COLO668 (cell line): ENCODE measurements around the gene PACRG.

ENCODE experiments used
- DNase-seq: peaks from one replicate; lab custom pipeline; 2025; ENCODE audit not compliant: unreplicated experiment; lab: John Stamatoyannopoulos, UW

Gene PACRG

GRCh38 chr6:163166507-163166906 lies 438.7 kb downstream of the PACRG start:
- no peak for DNase-seq

- no peak for DNase-seq
Measured at GRCh38 chr6:163169521-163169920, 441.7 kb downstream of the PACRG start.

DNA sequence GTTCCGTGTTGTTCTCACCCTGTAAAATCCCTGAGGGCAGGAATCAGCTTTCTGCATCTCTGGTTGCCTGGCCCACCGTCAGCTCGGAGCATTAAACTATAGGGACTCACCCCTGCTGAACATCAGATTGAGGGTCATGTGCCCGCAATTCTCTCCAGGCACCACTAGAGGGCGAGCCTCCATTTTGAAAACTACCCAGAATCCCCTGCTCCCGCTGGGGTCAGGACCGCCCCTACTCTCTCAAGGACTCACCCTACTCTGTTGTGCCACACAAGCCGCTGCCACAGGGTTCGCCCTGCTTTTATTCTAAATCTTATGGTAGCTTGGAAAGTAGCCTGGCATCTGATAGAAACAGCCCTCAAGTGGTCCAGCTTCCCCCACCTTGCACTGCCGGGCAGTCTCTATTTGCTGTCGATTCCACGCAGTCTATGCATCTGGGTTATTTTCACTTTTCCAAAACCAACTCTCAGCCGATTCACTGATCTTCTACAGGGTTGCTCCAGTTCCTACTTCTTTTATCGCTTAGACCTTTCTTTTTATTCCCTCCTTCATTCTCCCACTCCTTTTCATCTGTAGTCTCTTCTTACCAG lies 442.6 kb downstream of the PACRG start:
- peak; percentile 0 for DNase-seq

DNA sequence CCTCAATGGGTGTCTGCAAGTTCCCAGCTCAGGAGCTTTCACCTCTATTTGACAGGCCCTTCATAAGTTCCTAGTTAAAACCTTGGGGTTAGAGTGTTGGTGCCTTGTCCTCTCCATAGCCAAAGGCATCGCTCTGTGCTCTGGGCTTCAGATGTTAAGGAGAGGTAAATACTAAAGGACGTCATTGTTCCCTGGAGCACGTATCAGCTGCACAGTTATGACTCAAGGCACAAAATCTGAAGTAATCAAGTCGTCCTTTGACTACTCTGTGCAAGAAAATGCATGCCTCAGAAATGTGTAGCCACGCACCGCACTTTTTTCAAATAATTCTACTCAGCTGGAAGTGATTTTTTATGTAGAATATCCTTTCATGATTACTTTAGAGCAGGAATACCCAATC lies 446.0 kb downstream of the PACRG start:
- DNase-seq: no peak

DNA sequence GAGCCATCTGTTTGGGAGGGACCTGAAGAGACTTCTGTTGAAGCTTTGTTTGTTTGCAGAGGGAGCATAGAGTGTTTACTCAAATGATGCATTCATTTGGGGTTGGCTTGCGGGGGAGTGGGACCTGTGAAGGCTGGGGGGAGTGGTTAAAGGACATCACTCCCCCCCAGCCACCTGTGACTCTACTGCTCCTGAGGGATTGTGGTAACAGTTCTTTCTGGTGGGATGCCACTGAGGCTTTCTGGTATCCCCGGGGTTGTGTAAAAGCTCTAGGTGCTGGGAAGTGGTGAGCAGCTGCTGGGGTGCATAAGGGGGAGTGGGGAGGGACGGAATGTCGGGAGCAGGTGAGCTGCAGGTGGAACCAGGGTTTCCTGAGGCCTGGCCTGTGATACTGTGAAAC lies 447.5 kb downstream of the PACRG start:
- DNase-seq: no peak

DNA sequence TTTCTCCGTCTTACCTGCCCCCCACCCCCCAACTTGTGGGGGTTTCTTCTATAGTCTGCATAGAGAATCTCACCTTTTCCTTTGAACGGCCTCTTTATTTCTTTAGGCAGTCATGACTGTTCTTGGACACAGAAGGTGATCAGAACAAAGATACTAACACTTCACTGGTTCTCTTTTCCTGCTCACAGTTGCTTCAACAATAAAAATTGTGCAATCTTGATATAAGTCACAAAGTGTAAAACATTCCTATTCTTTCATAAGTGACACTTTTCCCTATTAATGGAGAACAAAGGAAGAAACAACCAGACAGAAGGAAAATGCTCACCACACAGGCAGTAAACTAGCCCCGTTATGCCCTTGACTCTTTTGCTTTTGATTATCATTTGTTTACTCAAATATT lies 448.3 kb downstream of the PACRG start:
- DNase-seq: no peak

- DNase-seq: no peak
Measured at GRCh38 chr6:163177007-163177406, 449.2 kb downstream of the PACRG start.

DNA sequence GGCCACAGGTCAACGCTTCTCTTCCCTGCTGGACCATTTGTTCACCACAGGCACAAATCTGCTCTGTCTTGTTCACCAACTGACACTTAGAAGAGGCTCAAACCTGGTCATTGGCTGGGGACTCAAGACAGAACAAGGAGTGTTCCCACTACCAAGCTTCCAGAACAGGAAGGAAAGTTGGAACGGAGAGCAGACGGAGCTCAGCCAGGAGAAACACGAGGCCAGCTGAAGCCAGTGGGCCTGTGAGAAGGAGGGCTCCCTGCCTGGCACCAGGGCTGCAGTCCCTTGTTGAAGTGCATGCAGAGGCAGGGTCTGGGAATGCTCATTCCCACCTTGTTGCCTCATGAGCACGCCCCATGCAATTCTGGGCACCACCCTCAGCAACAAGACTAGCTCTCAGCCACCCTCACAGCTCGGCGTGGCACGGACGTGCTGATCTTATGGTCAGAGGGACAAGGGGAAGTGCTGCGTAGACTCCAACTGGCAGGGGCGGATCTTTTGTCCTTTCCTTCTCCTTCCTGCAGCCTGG lies 450.2 kb downstream of the PACRG start:
- no peak for DNase-seq

- DNase-seq: no peak
Measured at GRCh38 chr6:163179061-163179460, 451.3 kb downstream of the PACRG start.

GRCh38 chr6:163179721-163180120 lies 451.9 kb downstream of the PACRG start:
- no peak for DNase-seq

DNA sequence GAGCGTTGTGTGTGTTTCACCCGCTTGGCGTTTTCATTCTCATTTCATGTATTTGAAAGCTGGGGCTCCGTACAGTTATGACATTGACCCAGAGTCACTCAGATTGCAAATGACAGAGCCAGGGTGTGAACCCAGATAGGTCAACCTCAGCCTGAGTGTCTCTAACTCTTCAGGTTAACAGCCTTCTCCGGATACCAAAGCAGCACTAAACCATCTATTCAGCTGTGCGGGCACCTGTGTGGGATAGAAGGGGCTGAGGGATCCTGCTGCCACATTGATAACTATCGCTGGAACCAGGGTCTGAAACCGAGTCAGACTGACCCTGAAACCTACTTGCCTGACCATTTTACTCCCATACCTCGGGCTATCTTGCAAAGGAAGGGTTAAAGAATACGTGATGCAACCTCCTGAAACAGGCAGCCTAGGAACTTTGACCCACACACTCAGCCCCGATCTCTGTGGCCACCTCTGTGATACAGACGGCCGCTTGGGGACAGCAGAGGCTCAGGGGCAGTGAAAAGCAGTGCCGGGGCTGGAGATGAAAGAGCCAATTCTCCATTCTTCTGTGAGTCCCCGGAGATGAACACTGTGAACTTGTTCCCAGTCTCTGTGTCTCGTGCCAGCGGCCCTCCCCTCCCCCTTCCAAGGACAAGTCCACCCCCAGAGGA lies 453.2 kb downstream of the PACRG start:
- no peak for DNase-seq

- no peak for DNase-seq
Measured at GRCh38 chr6:163181666-163182180, 453.9 kb downstream of the PACRG start.

GRCh38 chr6:163182696-163183095 lies 454.9 kb downstream of the PACRG start:
- DNase-seq: no peak

DNA sequence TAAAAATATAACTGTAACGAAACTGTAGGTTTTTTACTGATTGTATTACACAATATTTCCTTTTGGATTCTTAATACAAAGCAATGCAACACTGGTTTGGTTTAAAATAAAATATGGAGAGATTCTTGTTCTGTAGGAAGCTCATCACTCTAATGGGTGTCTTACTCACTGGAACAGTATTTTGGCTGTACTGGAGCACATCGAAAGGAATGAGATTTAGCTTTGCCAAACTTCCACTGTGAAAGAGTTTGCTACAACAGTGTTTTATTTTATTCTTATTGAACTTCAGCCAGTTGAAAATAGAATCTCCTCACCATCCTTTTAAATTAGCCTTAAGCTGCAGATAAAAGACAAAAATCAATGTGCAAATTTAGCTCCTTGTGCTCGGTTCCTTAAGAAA lies 456.0 kb downstream of the PACRG start:
- DNase-seq: no peak

DNA sequence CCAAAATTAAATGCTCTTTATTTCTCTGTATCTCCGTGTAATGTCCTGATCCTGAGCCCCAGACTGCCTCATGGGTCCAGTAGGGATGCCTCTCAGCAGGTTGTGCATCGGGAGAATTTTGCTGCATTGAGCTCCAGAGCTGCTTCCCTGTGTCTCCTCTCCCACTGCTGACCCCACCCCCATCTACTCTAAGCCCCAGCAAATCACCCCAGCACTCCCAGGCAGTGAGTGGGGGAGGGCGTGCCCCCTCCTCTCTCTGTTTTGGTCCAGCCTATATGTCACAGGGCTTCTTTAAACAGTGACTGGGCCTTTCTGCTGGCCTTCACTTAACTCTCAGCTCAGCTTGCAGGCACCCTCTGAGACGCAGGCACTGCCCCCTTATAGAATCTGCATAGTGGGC lies 458.0 kb downstream of the PACRG start:
- no peak for DNase-seq

GRCh38 chr6:163186527-163186926 lies 458.8 kb downstream of the PACRG start:
- no peak for DNase-seq

- no peak for DNase-seq
Measured at GRCh38 chr6:163187201-163187600, 459.4 kb downstream of the PACRG start.

DNA sequence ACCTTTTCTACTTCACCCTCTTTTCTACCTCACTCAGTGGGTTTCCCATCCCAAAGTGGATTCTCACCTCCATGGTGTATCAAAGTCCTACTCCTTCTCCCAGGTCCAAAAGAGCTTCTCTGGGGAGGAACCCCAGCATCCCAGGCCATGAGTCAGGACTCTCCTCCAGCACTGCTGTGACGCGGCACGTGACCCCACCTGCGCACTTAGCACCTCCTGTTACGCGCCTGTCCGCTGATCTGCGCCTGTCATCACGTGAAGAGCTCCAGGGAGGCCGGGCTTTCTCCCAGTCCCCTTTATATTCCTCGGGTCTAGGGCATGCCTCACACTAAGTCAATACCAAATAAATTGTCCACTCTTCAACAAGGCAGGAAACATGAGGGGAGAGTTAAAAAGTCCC lies 459.8 kb downstream of the PACRG start:
- DNase-seq: no peak

DNA sequence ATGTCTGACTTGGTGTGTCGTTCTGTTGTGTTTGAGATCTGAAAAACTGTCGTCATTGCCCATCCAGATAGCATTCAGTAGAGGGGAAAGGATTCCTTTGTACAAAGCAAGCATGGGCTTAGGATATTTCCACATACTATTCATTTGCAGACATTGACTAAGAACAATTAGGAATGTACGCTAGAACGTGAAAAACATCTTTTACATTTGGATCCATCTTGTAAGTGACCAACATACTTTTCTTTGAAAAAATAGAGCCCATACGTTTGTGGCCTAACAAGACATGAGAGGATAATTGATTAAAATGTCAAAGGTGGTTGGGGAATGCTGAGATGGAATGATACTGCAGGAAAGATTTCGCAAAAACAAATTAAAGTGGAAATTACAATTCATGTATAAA lies 461.0 kb downstream of the PACRG start:
- DNase-seq: no peak

- no peak for DNase-seq
Measured at GRCh38 chr6:163189609-163190008, 461.8 kb downstream of the PACRG start.

DNA sequence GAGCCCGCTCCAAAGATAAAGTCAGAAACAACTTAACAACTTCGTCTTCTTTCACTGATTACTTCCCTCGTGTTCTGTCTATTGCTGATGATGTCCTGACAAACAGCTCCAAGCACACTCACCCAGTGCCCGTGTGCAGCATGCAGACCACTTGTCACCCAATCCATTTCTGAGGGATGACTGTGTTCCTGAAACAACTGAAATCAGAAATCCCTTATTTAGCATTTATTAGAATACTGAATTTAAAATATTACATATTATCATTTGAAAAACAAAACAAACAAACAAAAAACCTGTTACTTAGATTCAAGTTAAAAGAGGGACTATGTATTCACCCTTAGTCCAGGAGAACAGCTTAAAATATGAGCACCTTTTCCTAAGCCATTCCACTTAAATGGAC lies 463.0 kb downstream of the PACRG start:
- DNase-seq: no peak

- no peak for DNase-seq
Measured at GRCh38 chr6:163191704-163192537, 464.1 kb downstream of the PACRG start.
